Bone marrow (tissue), 2 donors: ENCODE results near the gene KLK3.
"Not testable (repeated sequence)": the region's sequence is repeated elsewhere in the genome, so short reads cannot be mapped to it uniquely, and the experiment has no call there.

Source experiments
- DNase-seq, 2 donors: peaks; one replicate each; lab custom pipeline; 2025; lab: John Stamatoyannopoulos, UW

Gene KLK3

DNA sequence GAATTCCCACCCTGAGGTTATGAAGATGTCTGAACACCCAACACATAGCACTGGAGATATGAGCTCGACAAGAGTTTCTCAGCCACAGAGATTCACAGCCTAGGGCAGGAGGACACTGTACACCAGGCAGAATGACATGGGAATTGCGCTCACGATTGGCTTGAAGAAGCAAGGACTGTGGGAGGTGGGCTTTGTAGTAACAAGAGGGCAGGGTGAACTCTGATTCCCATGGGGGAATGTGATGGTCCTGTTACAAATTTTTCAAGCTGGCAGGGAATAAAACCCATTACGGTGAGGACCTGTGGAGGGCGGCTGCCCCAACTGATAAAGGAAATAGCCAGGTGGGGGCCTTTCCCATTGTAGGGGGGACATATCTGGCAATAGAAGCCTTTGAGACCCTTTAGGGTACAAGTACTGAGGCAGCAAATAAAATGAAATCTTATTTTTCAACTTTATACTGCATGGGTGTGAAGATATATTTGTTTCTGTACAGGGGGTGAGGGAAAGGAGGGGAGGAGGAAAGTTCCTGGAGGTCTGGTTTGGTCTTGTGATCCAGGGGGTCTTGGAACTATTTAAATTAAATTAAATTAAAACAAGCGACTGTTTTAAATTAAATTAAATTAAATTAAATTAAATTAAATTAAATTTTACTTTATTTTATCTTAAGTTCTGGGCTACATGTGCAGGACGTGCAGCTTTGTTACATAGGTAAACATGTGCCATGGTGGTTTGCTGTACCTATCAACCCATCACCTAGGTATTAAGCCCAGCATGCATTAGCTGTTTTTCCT lies 7.0 kb downstream of the KLK3 start:
- no peak for DNase-seq

DNA sequence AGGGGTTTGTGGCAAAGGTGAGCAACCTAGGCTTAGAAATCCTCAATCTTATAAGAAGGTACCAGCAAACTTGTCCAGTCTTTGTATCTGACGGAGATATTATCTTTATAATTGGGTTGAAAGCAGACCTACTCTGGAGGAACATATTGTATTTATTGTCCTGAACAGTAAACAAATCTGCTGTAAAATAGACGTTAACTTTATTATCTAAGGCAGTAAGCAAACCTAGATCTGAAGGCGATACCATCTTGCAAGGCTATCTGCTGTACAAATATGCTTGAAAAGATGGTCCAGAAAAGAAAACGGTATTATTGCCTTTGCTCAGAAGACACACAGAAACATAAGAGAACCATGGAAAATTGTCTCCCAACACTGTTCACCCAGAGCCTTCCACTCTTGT lies 14.8 kb downstream of the KLK3 start:
- DNase-seq: no peak

DNA sequence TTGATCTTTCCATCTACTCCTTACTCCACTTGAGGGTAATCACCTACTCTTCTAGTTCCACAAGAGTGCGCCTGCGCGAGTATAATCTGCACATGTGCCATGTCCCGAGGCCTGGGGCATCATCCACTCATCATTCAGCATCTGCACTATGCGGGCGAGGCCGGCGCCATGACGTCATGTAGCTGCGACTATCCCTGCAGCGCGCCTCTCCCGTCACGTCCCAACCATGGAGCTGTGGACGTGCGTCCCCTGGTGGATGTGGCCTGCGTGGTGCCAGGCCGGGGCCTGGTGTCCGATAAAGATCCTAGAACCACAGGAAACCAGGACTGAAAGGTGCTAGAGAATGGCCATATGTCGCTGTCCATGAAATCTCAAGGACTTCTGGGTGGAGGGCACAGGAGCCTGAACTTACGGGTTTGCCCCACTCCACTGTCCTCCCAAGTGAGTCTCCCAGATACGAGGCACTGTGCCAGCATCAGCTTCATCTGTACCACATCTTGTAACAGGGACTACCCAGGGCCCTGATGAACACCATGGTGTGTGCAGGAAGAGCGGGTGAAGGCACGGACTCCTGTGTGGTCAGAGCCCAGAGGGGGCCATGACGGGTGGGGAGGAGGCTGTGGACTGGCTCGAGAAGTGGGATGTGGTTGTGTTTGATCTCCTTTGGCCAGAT lies 15.8 kb downstream of the KLK3 start:
- no peak for DNase-seq

DNA sequence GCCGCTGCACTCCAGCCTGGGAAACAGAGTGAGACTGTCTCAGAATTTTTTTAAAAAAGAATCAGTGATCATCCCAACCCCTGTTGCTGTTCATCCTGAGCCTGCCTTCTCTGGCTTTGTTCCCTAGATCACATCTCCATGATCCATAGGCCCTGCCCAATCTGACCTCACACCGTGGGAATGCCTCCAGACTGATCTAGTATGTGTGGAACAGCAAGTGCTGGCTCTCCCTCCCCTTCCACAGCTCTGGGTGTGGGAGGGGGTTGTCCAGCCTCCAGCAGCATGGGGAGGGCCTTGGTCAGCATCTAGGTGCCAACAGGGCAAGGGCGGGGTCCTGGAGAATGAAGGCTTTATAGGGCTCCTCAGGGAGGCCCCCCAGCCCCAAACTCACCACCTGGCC lies 18.3 kb downstream of the KLK3 start, which contains the start of gene KLK2:
Gene KLK2, plus strand, starts transcription at position 384 of the 400 bp plus-strand sequence. CDS start 35 bp downstream, outside the sequence.
- DNase-seq: no peak

DNA sequence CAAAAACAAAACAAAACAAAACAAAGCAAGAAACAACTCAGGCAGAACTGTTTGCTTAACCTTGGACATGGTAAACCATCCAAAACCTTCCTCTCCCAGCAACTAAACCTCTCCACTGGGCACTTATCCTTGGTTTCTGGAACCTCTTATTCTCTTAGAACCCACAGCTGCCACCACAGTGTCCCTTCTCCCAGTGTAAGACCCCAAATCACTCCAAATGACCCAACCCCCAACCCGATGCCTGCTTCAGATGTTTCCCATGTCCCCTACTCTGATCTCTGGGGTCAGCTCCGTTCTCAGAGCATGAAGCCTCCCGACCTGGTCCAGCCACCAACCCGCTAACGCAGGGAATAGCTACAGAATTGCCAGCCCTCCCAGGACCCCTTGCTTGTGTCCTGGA lies 19.5 kb downstream of the KLK3 start:
- no peak for DNase-seq

DNA sequence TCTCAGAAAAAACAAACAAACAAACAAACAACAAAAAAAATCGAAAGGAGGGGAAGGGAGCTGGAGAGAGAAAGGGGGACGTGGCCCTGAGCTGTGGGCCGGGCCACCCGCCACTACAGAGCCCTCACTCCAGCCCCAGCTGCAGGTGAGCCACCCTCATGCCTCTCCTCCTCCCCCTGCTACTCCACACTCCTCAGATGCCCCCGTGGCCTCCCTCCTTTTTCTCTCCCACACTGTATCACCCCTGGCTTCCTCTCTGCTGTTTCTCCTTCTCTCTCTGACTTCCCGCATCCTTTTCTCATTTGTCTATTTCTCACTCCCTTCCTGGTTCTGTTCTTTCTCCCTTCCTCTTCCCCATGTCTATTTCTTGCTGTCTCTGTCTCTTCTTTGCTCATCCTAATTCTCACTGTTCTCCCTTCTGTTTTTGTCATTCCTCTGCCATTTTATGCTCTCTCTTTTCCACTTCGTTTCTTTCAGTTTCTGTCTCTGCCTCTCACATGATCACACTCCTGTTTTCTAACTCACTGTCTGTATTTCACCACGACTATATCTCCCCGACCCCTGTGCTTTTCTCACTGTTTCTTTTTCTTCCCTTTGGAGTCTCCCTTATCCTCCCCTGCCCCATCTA lies 21.2 kb downstream of the KLK3 start:
- DNase-seq: no peak

DNA sequence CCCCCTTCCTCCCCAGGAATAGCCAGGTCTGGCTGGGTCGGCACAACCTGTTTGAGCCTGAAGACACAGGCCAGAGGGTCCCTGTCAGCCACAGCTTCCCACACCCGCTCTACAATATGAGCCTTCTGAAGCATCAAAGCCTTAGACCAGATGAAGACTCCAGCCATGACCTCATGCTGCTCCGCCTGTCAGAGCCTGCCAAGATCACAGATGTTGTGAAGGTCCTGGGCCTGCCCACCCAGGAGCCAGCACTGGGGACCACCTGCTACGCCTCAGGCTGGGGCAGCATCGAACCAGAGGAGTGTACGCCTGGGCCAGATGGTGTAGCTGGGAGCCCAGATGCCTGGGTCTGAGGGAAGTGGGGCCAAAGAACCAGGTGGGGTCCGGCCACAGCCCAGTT lies 21.7 kb downstream of the KLK3 start:
- no peak for DNase-seq

DNA sequence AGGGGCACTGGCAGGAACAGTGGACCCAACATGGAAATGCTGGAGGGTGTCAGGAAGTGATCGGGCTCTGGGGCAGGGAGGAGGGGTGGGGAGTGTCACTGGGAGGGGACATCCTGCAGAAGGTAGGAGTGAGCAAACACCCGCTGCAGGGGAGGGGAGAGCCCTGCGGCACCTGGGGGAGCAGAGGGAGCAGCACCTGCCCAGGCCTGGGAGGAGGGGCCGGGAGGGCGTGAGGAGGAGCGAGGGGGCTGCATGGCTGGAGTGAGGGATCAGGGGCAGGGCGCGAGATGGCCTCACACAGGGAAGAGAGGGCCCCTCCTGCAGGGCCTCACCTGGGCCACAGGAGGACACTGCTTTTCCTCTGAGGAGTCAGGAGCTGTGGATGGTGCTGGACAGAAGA lies 22.6 kb downstream of the KLK3 start:
- DNase-seq: no peak

DNA sequence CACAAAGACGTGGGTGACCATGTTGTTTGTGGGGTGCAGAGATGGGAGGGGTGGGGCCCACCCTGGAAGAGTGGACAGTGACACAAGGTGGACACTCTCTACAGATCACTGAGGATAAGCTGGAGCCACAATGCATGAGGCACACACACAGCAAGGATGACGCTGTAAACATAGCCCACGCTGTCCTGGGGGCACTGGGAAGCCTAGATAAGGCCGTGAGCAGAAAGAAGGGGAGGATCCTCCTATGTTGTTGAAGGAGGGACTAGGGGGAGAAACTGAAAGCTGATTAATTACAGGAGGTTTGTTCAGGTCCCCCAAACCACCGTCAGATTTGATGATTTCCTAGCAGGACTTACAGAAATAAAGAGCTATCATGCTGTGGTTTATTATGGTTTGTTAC lies 24.1 kb downstream of the KLK3 start:
- DNase-seq: no peak

DNA sequence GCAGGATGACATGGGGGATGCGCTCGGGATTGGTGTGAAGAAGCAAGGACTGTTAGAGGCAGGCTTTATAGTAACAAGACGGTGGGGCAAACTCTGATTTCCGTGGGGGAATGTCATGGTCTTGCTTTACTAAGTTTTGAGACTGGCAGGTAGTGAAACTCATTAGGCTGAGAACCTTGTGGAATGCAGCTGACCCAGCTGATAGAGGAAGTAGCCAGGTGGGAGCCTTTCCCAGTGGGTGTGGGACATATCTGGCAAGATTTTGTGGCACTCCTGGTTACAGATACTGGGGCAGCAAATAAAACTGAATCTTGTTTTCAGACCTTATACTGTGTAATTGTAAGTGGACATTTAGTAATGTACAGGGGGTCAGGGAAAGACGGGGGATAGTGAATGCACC lies 25.5 kb downstream of the KLK3 start:
- DNase-seq: no peak

DNA sequence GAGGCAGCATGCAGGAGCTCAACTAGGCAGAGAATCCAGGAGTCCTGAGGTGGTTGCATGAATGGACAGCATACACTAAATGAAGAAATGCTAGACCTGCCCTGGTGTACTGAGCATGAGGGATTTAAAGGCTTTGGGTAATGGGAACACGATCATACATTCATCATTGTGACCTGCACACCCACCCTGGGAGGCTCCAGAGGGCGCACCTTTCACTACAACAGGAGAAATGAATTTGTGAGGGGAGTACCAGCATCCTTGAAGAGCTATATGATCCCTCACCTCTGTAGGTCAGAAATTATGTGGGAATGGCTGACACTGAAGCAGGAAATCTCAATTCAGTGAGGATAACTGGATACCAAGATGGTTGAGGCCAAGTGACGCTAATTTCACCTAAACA lies 27.5 kb downstream of the KLK3 start:
- no peak for DNase-seq

DNA sequence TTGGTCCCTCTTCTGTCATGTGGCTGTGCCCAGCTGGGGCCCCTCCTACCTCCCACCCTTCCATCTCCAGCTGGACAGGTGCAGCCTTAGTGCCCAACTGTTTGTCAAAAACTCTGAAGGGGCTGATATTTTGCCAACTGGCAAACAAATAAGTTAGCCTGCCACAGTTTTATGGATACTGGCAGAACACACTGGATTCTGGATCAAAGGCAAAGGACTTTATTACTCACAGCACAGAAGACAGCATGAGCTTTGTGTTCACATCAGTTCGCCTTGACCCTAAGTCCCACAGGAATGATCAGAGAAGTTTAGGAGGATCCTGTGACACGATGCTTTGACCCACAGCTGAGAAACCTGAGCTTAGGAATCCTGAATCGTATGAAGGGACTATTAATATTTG lies 34.9 kb downstream of the KLK3 start:
- no peak for DNase-seq

DNA sequence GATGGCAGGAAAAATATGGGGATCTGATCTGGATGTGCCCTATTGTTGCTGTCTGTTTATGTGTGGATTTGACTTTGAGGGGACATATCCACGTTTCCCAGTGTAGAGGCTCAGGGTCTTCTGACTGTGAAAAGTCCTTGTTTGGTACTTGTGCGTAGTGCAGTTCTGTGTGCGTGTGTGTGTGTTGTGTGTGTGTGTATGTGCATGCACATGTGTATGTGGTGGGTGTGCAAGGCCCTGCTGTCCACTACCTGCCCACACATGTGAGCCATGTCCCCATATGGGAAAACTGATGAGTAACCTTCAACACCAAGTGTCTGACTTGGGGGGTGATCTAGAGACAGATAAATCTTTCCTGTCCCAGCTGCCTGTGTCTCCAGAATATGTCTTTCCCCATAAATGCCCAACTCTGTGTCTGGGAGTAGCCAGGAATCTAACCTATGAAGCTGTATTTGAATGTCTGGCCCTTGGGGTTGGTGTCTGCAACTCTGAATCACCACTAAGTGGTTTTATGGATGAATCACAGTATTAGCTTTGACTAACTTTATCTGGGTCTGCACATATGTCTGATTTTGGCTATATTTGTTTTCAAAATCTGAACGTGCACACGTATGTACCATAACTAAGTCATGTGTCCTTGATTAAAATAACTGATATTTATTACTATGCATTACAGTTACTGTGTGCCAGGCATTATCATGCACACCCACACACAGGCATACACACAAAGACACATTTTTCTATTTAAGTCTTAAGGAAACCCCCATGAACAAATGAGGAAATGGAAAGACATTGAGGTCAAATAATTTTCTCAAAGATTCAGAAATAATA lies 35.9 kb downstream of the KLK3 start:
- no peak for DNase-seq

DNA sequence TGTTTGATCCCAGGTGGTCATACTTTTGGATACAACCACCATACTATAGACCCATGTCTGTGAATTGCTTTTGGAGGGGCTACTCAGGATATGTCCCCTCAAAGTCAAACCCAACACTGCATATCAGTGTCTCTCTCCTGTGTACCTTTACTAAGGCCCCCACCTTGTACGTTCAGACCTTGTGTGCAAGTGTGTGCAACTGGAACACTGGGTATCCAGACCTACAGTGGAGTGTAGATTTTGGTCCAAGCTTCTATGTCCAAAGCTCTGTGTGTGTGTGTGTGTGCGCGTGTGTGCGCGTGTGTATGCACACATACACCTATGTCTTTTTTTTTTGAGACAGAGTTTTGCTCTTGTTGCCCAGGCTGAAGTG lies 36.5 kb downstream of the KLK3 start:
- DNase-seq: no peak

DNA sequence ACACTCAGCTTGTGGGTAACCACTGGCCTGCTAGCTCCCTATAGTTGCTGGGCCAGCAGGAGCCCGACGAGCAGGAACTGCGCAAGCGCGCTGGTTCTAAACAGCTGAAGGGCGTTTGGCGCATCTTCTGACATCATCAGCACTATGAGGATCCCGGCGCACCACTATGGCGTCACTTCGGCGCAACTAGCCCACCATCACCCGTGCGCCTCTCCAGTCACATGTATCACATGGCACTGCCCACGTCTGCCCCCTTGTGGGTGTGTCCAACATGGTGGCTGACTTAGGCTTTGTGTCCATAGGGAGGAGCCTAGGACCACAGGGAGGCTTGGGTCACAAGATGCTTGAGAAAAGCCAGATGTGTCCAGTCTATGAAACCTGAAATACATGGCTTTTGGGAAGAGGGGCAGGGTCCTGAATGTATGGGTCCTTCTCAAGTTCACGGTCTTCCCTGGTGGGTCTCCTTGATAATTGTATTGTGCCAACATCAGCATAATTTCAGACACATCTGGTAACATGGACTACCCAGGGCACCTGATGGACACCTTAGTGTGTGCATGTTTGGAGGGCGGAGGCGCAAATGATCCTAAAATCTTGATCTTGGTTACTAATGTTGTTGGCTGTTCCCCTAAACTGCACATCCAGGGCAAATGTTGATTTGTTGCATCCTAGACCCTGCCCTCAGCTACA lies 38.5 kb downstream of the KLK3 start:
- no peak for DNase-seq

DNA sequence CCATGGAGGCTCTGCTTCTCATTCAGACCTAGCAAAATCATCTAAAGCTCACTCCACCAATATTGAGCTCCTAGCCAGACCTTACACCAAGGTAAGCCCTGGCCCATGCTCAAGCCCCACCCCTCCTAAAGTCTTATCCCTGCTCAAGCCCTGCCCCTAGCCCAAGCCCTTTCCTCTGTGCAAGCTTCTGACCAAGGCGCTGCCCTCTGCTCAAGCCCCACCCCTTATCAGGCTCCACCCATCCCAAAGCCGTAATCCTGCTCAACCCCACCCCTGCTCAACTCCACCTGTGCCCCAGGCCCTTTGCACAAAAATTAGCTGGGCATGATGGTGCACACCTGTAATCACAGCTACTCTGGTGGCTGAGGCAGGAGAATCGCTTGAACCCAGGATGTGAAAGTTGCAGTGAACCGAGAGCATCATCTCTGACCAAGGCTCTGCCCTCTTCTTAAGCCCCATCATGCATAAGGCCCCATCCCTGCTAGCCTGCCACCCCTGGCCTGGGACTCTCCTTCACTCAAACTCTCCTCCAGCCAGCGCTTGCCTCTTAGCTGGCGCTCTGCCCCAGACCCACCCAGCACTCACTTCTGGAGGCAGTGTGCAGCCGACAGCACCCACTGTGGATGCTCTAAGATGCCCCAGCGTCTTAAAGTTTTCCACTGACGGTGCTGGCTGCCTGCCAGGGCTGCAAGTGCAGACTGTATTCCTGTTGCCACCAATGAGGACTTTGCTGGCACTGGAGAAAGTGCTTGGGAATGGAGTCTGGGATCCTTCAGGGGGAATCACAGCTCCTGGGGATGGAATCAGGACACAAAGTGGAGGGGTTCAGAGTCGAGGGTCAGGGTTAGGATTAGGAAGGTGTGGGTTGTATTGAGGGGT lies 40.0 kb downstream of the KLK3 start:
- no peak for DNase-seq

DNA sequence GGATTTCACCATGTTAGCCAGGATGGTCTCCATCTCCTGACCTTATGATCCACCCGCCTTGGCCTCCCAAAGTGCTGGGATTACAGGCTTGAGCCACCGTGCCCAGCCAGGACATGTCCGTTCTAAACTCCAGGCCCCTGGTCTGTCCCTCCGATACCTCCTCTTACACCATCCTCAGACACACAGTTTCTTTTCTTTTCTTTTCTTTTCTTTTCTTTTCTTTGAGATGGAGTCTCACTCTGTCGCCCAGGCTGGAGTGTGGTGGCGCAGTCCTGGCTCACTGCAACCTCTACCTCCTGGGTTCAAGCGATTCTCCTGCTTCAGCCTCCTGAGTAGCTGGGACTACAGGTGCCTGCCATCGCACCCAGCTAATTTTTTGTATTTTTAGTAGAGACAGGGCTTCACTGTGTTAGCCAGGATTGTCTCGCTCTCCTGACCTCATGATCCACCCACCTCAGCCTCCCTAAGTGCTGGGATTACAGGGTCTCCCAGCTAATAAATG lies 41.4 kb downstream of the KLK3 start:
- DNase-seq: not testable (repeated sequence)

DNA sequence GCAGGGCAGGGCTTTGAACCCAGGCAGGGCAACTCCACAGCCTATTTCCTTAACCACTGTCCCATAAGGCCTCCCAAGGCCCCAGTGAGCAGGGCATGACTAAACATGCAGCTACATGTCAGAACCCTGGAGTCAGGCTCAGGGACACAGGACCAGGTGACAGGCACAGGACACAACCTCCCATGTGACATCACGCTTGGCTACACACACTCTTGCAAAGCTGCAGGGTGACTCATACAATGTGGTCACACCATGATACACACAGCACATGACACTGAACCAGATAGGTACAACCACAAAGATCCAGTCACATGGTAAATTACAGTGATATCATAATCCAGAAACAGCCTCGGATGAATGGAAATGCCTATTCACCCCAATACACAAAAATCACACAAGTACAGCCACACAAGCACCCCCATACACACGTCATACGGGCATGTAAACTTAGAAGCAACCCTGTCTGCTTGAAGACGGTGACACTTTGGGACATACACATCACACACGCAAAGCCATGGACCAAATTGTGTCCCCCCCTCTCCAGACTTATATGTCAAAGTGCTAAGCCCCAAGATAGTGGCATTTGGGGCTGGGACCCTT lies 42.0 kb downstream of the KLK3 start:
- DNase-seq: no peak

DNA sequence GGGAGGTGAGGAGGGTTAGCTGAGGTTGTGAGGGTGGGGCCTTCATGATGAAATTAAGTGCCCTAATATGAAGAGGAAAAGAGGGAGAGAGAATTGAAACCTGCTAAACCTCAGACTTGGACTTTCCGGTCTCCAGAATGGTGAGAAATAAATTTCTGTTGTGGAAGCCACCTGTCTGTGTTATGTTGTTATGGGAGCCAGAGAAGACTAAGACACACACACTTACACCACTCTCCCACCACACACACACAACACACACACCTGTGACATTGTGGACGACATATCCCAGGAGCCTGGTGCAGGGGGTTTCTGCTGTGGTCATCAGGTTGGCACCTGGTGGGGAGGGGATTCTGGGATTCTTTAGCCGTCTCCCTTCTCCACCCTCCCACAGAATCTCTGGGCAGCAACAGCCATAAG lies 42.5 kb downstream of the KLK3 start:
- no peak for DNase-seq

DNA sequence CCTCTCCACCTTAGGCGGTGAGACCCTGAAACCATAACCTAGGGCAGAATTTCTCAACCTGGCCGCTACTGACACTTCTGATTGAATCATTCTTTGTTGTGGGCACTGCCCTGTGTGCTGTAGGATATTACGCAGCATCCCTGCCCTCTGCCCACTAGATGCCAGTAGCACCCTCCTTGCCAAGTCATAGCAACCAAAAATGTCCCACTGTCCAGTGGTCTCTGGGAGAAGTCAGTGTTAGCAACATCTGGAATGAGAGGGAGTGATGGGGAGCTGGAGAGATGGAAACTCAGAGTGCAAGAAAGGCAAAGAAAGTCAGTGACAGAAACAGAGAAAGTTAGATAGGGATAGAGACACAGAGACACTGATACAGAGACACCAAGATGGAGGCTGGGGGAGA lies 42.9 kb downstream of the KLK3 start:
- DNase-seq: no peak
